ENCODE data around the gene ZFY. TPM values are rescaled to one million over a fixed set of nuclear protein-coding genes. Genes with fewer than 3 reads are reported as not detected.

The ZFY gene
- total RNA-seq = 10 to 100 TPM; 20.2 to 34.5 (median 22.6) TPM
- polyA plus RNA-seq = not detected
- total RNA-seq = 54.7 reads per million, percentile 73 among the genes with 10 or more reads in this experiment

- CTCF ChIA-PET = interaction anchor here (0.8 kb wide), 1 partner anchor 81 kb away, joined by 4 read pairs; no protein-coding TSS in a partner anchor
- peaks cover 5 to 9% of the 10 kb centered on the region in 2 donors for H3K4me1 ChIP-seq (ENCODE audit: control insufficient read depth in 2 of 2, insufficient read depth in 2 of 2, low read length in 2 of 2)
- Mint-ChIP-seq H3K9me3 (no peaks in the 10 kb centered on the region), H3K27ac (peak within 1 kb of the TSS in 5 of 9 donors; percentile 96 to 100 (median 98)), H3K36me3 (peaks cover 0 to 17% (median 0%) of the 10 kb centered on the region in 5 donors), H3K27me3 (no peaks in the 10 kb centered on the region), H3K4me3 (peak within 1 kb of the TSS in 5 of 10 donors; percentile 84 to 98 (median 89)), H3K4me1 (peaks cover 0 to 33% (median 18%) of the 10 kb centered on the region in 7 donors)
- intact Hi-C loops (cut with micrococcal nuclease) = loop anchor here (1.0 to 10.0 kb wide), 5 partner anchors 37 to 94 kb away; partner anchors contain the start of gene RPS4Y1 (in 1 of the 2)
- no peaks in the 10 kb centered on the region for H3K27me3 ChIP-seq (ENCODE audit: control insufficient read depth in 2 of 2, insufficient read depth in 2 of 2, low read length in 2 of 2)
- peak within 1 kb of the TSS; percentile 90 for H3K4me3 ChIP-seq (ENCODE audit: low read length)
- no peaks in the 10 kb centered on the region for H3K9me3 ChIP-seq (ENCODE audit: control insufficient read depth in 2 of 3, low read length in 3 of 3)
- H3K27ac ChIP-seq (ENCODE audit: low read depth, low read length) = peak within 1 kb of the TSS; percentile 100
- peaks cover 0 to 3% (median 0%) of the 10 kb centered on the region in 3 experiments for H3K36me3 ChIP-seq (ENCODE audit: control insufficient read depth in 2 of 3, insufficient read depth in 3 of 3, low read length in 3 of 3)
- DNase-seq = peak in 4 of 9 donors; percentile 55 to 73 (median 68)
- peak; percentile 59 for ATAC-seq
- POLR2A ChIA-PET = interaction anchor here (1.2 kb wide), 1 partner anchor 22 kb away, joined by 4 read pairs; no protein-coding TSS in a partner anchor
Measured at GRCh38 chrY:2934861-2935715, at the start of gene ZFY. Gene ZFY, plus strand, starts transcription at chrY:2935381. Its CDS starts 18,556 bp downstream, at chrY:2953937.

DNA sequence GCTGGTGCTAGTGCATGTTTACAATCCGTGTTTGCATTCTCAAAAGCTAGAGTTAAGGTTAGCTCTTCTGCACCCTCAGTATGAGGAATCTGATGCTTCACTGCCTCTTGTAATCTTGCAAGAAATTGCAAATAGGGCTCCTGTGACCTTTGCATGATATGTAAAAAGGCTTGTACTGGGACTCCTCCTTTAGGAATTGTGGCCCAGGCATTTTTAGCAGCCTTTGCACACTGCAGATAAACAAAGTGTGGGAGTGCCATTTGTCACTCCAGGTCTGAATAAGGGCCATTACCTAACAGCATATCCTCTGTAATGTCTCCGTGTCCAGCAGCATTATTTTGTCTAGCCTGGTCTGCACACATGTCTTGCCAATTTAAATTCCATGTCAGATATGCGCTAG, 49.3 kb upstream of the ZFY start:
- Mint-ChIP-seq H3K4me3 (no peak overlapping the region), H3K27ac (no peak overlapping the region), H3K36me3 (peaks cover 0 to 15% (median 0%) of the 10 kb centered on the region in 5 donors), H3K9me3 (peaks cover 0 to 14% (median 0%) of the 10 kb centered on the region in 11 donors), H3K4me1 (peaks cover 0 to 25% (median 9%) of the 10 kb centered on the region in 7 donors), H3K27me3 (no peaks in the 10 kb centered on the region)
- Histone ChIP-seq H3K36me3 (ENCODE audit: control insufficient read depth in 2 of 3, insufficient read depth in 3 of 3, low read length in 3 of 3) (no peaks in the 10 kb centered on the region), H3K27me3 (ENCODE audit: control insufficient read depth in 2 of 2, insufficient read depth in 2 of 2, low read length in 2 of 2) (no peaks in the 10 kb centered on the region), H3K27ac (ENCODE audit: low read depth, low read length) (no peak overlapping the region), H3K4me1 (ENCODE audit: control insufficient read depth in 2 of 2, insufficient read depth in 2 of 2, low read length in 2 of 2) (peaks cover 0 to 12% of the 10 kb centered on the region in 2 donors), H3K4me3 (ENCODE audit: low read length) (no peak overlapping the region), H3K9me3 (ENCODE audit: control insufficient read depth in 2 of 3, low read length in 3 of 3) (no peaks in the 10 kb centered on the region)
- ATAC-seq (no peak), DNase-seq (no peak)
- ChIA-PET POLR2A (no interaction called here), CTCF (no interaction called here)
- intact Hi-C loops (cut with micrococcal nuclease) = loop anchor here in 1 of 2 donors (10.0 kb wide), 1 partner anchor 49 kb away; the partner anchor contains the start of gene ZFY

DNA sequence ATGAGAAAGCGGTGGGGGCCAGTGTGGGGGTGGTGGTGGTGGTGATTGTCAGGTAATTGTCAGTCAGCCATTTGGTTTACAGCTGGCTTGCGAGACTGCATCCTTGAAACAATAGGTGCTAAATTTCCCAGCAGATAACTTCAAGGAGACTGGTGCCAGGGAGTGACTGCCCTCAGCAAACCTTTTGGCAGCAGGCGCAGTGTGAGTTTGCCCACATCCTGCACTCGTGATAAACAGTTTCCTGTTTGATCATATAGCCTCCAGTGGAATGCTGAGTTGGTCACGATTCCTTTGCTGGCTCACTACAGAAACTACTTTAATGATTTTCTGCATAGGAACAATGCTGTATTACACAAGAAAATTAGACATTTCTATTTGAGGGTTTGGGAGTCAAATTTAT, 47.8 kb upstream of the ZFY start:
- intact Hi-C loops (cut with micrococcal nuclease) = loop anchor here in 1 of 2 donors (10.0 kb wide), 1 partner anchor 47 kb away; the partner anchor contains the start of gene ZFY
- ATAC-seq (no peak), DNase-seq (peak in 1 of 9 donors; percentile 8)
- H3K4me1 ChIP-seq (ENCODE audit: control insufficient read depth in 2 of 2, insufficient read depth in 2 of 2, low read length in 2 of 2) = peaks cover 0 to 12% of the 10 kb centered on the region in 2 donors
- ChIA-PET POLR2A (no interaction called here), CTCF (no interaction called here)
- Mint-ChIP-seq H3K27ac (peak overlapping the region in 1 of 9 donors; percentile 88), H3K9me3 (peaks cover 0 to 14% (median 0%) of the 10 kb centered on the region in 11 donors), H3K36me3 (peaks cover 0 to 13% (median 0%) of the 10 kb centered on the region in 5 donors), H3K27me3 (no peaks in the 10 kb centered on the region), H3K4me3 (peak overlapping the region in 1 of 10 donors; percentile 75), H3K4me1 (peaks cover 0 to 25% (median 9%) of the 10 kb centered on the region in 7 donors)
- H3K36me3 ChIP-seq (ENCODE audit: control insufficient read depth in 2 of 3, insufficient read depth in 3 of 3, low read length in 3 of 3) = no peaks in the 10 kb centered on the region
- H3K27ac ChIP-seq (ENCODE audit: low read depth, low read length) = no peak overlapping the region
- no peaks in the 10 kb centered on the region for H3K9me3 ChIP-seq (ENCODE audit: control insufficient read depth in 2 of 3, low read length in 3 of 3)
- no peak overlapping the region for H3K4me3 ChIP-seq (ENCODE audit: low read length)
- no peaks in the 10 kb centered on the region for H3K27me3 ChIP-seq (ENCODE audit: control insufficient read depth in 2 of 2, insufficient read depth in 2 of 2, low read length in 2 of 2)

DNA sequence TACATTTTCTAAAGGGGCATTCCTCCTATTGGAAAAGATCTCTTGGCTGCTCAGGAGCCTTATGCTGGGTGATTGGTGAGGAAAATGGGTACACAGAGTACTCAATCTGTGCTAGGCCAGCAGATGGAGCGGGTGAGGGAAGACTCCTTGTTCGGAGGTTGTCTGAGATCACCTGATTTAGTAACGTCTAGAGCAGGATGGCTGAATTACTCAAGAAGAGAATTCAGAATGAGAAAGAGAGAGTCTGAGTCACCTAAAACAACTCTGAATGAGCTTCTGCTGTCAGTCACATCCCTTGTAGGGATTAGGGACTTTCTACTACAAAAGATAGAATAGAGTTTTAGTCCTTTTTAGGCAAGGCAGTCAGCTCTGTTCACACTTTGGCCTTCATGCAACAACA, 47.2 kb upstream of the ZFY start:
- peaks cover 0 to 25% (median 9%) of the 10 kb centered on the region in 7 donors for H3K4me1 Mint-ChIP-seq
- ChIA-PET POLR2A (no interaction called here), CTCF (no interaction called here)
- no peaks in the 10 kb centered on the region for H3K36me3 ChIP-seq (ENCODE audit: control insufficient read depth in 2 of 3, insufficient read depth in 3 of 3, low read length in 3 of 3)
- DNase-seq (peak in 1 of 9 donors; percentile 21), ATAC-seq (no peak)
- H3K36me3 Mint-ChIP-seq = peaks cover 0 to 13% (median 0%) of the 10 kb centered on the region in 5 donors
- peaks cover 0 to 14% (median 0%) of the 10 kb centered on the region in 11 donors for H3K9me3 Mint-ChIP-seq
- no peak overlapping the region for H3K4me3 ChIP-seq (ENCODE audit: low read length)
- no peaks in the 10 kb centered on the region for H3K9me3 ChIP-seq (ENCODE audit: control insufficient read depth in 2 of 3, low read length in 3 of 3)
- H3K4me1 ChIP-seq (ENCODE audit: control insufficient read depth in 2 of 2, insufficient read depth in 2 of 2, low read length in 2 of 2) = peaks cover 0 to 12% of the 10 kb centered on the region in 2 donors
- no peak overlapping the region for H3K27ac ChIP-seq (ENCODE audit: low read depth, low read length)
- peak overlapping the region in 2 of 9 donors; percentile 24 to 88 for H3K27ac Mint-ChIP-seq
- H3K27me3 Mint-ChIP-seq = no peaks in the 10 kb centered on the region
- H3K4me3 Mint-ChIP-seq = peak overlapping the region in 1 of 10 donors; percentile 75
- intact Hi-C loops (cut with micrococcal nuclease) = loop anchor here in 1 of 2 donors (10.0 kb wide), 1 partner anchor 47 kb away; the partner anchor contains the start of gene ZFY
- no peaks in the 10 kb centered on the region for H3K27me3 ChIP-seq (ENCODE audit: control insufficient read depth in 2 of 2, insufficient read depth in 2 of 2, low read length in 2 of 2)

- intact Hi-C loops (cut with micrococcal nuclease) = no loop called here
- Mint-ChIP-seq H3K36me3 (no peaks in the 10 kb centered on the region), H3K9me3 (peaks cover 0 to 1% (median 0%) of the 10 kb centered on the region in 11 donors), H3K27me3 (no peaks in the 10 kb centered on the region), H3K4me1 (peaks cover 0 to 7% (median 0%) of the 10 kb centered on the region in 7 donors), H3K4me3 (no peak overlapping the region), H3K27ac (no peak overlapping the region)
- H3K27ac ChIP-seq (ENCODE audit: low read depth, low read length) = no peak overlapping the region
- H3K27me3 ChIP-seq (ENCODE audit: control insufficient read depth in 2 of 2, insufficient read depth in 2 of 2, low read length in 2 of 2) = no peaks in the 10 kb centered on the region
- no peaks in the 10 kb centered on the region for H3K9me3 ChIP-seq (ENCODE audit: control insufficient read depth in 2 of 3, low read length in 3 of 3)
- ATAC-seq (no peak), DNase-seq (no peak)
- ChIA-PET CTCF (no interaction called here), POLR2A (interaction anchor here (1.3 kb wide), 1 partner anchor 9 kb away, joined by 3 read pairs; no protein-coding TSS in a partner anchor)
- no peaks in the 10 kb centered on the region for H3K4me1 ChIP-seq (ENCODE audit: control insufficient read depth in 2 of 2, insufficient read depth in 2 of 2, low read length in 2 of 2)
- H3K4me3 ChIP-seq (ENCODE audit: low read length) = no peak overlapping the region
- H3K36me3 ChIP-seq (ENCODE audit: control insufficient read depth in 2 of 3, insufficient read depth in 3 of 3, low read length in 3 of 3) = no peaks in the 10 kb centered on the region
Measured at GRCh38 chrY:2893471-2893870, 41.7 kb upstream of the ZFY start.

DNA sequence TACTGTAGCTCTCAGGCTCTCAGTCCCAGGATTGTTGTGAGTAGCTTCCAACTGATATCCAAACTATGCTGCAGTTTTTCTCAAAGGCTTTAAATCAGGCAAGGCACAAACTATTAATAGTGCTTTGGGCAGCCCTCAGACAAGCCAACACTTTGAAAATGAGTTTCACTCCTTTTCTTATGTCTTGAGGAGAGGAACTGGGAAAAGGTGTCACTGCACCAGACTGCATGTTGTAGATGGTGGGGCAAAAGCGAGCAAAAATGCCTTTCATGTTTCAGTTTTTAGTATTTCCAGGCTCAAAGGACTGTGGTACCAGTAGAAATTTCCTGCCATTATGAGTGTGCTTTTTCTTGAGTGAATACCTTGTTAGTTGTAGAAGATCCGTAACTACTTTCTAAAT, 39.1 kb upstream of the ZFY start:
- no peak overlapping the region for H3K27ac ChIP-seq (ENCODE audit: low read depth, low read length)
- intact Hi-C loops (cut with micrococcal nuclease) = no loop called here
- Mint-ChIP-seq H3K4me3 (no peak overlapping the region), H3K9me3 (peaks cover 0 to 5% (median 0%) of the 10 kb centered on the region in 11 donors), H3K27ac (no peak overlapping the region), H3K4me1 (no peaks in the 10 kb centered on the region), H3K27me3 (no peaks in the 10 kb centered on the region), H3K36me3 (peaks cover 0 to 4% (median 0%) of the 10 kb centered on the region in 5 donors)
- no peak for ATAC-seq
- no peaks in the 10 kb centered on the region for H3K9me3 ChIP-seq (ENCODE audit: control insufficient read depth in 2 of 3, low read length in 3 of 3)
- POLR2A ChIA-PET = no interaction called here
- H3K4me1 ChIP-seq (ENCODE audit: control insufficient read depth in 2 of 2, insufficient read depth in 2 of 2, low read length in 2 of 2) = no peaks in the 10 kb centered on the region
- H3K27me3 ChIP-seq (ENCODE audit: control insufficient read depth in 2 of 2, insufficient read depth in 2 of 2, low read length in 2 of 2) = no peaks in the 10 kb centered on the region
- no peak overlapping the region for H3K4me3 ChIP-seq (ENCODE audit: low read length)
- no peaks in the 10 kb centered on the region for H3K36me3 ChIP-seq (ENCODE audit: control insufficient read depth in 2 of 3, insufficient read depth in 3 of 3, low read length in 3 of 3)
- no peak for DNase-seq
- CTCF ChIA-PET = no interaction called here
